Fibroblast of peridontal ligament (primary cell): ENCODE measurements around the gene NRG3.

Source experiments
- DNase-seq: peaks from one replicate; pipeline ENCODE4 v3.0.0-alpha.2; 2010; ENCODE audit errors: extremely low read depth

The NRG3 gene

DNA sequence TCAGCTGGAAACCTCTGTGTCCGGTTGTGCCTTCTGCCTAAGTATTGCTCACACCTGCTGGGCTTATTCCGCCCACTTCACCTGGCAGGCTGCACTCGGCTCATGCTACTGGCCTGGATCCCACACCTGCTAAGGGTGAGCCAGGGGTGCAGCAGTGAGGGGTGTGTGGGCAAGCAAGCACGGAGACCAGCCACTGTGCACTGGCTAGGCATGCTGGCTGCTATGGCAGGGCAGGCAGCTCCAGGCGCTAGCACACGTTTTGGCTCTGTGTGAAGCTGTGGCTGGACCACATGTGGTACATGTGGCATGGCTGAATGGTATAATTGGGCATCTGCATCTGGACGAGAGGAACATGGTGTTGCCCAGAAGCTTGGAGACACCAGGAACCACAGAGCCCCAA lies 940.7 kb downstream of the NRG3 start:
- no peak for DNase-seq

DNA sequence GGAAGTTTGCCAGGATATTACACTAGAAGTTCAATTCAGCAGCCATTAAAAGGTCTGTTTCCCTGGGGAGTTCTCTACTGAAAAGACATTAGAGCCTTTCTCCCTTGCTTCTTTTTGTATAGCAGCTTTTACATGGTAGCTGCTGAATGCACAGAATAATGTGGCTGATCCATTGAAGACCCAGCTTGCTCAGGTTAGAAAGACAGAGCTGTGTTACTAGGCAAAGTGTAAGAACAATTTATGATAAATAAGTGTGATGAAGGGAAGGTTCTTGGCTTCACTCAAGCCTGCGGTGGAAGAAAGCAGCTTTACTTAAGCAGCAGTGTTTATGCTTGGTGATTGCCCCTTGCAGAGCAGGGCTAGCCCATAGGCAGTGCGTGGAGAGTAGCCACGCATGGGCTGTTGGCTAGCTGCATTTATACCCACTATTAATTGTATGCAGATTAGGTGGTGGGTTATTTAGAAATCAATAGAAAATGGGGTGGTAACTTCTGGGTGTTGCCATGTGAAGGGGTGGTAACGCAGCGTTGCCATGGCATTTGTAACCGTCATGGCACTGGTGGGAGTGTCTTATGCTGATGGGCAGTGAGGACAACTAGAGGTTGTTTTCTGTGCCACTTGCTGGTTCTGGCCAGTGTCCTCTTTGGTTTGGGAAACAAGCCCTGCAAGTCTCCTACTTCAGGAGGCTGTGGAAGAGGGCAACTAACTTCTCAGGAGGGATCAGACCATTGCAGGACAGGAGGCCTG lies 942.9 kb downstream of the NRG3 start:
- no peak for DNase-seq

DNA sequence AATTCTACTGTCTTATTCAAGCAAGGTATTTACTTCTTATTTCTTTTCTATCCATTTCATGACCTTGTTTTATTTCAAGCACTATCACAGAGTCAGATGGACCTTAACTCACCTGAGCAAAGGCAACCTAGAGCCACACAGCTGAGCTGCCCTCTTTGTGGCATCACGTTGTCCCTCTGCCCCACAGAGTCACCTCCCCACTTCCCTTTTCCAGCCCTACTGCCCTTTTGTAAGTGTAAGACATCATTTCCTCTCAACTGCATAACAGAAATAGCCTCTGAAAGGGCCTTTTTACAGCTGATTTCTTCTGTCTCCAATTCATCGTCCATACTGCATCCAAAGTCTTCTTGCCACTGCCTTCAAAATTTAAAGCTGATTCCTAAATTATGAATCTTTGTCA lies 946.0 kb downstream of the NRG3 start:
- no peak for DNase-seq

DNA sequence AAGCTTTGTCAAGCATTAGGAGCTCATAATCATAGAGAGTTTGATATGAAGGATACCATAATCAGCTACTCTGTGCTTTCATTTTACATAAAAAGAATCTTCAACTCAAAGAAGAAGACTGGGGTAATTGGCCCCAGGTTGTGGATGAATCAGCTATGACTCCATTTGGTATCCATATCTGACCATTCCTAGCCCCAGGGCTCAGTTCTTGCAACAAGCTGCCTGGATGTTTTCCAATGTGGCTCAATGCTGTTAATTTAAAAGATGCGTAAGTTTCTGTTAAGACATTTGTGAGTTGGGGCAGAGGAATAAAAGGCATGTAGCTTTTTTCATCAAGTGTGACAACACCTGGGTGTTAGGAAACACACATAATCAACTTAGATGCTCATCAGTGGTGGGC lies 951.1 kb downstream of the NRG3 start:
- peak; percentile 83 for DNase-seq

DNA sequence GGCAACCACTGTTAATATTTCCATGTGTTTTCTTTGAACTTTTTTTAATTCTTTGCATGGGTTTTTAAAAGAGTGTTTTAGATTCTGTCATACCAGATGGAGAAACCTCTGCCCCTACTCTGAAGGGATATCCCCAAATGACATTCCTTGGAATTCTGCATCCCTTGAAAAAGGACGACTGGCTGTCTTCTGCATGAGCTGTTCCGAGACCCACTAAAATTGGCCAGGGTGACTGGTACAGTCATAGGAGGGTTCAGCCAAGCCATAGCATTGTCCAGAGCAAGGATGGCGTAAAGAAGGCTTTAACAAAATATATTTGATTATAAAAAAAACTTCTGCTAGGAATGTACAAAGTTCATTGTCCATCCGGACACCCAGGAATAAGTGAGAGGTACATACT lies 952.9 kb downstream of the NRG3 start:
- no peak for DNase-seq

DNA sequence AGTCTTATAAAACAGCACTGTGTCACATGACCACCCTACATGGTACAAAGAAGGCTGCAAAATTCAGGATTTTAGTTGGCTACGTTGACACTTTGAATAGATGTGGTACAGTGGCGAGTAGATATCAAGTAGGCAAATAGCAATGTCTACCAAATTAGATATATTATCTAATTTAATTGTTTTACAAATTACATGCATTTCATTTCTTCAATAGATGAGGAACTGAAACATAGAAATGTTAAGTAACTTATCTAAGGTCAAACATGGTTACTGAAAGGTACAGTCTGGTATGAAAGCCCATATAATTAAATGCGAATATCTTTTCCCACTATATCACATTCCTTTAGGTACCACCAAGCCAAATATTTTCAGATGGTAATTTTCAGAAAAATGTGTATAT lies 972.2 kb downstream of the NRG3 start:
- DNase-seq, result no peak

DNA sequence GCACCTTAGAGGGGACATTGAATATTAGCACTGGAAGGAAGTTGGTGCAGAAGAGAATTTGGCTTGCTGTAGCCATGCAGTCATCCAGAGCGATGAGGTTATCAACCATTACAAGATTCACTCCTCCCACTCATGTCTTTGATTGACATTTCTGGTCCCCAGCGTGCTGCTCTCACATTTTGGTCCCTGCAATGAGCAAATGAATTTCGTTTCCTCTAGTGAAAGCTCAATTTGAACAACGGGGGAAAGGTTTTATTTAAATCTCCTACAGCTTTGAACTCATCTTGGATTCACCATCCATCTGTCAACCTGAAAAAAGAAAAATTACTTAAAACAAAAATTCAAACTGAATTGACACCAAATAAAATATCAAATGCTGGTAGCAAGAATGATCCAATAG lies 975.2 kb downstream of the NRG3 start:
- DNase-seq, result no peak

DNA sequence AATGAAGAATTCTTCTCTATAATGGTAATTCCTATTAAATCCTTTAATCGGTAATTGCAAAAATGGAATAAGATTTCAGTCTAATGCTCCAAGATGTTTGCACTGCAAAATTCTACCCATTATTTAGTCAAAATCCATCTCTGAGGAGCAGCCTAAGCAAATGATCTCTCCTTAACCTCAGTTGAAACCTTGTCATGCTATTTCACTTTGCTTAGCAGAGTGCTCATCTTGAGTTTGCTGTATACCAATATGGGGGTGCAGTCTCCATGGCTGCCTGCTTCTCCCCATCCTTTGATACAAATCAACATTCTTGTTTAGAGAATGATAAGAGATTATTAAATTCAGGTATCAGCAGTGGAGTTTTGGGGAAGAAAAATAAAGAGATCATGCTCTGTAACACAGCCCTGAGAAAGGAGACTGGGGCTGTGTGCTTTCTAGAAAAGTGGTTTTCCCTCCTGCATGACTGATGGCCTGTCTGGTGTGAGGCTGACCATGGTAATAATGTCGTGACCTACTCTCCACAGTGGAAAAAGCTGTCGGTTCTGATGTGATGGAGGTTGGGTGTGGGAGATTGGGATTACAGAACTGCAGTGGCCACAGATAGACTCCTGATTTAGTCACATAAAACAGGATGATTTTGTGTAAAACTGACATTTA lies 982.1 kb downstream of the NRG3 start:
- DNase-seq, result no peak

DNA sequence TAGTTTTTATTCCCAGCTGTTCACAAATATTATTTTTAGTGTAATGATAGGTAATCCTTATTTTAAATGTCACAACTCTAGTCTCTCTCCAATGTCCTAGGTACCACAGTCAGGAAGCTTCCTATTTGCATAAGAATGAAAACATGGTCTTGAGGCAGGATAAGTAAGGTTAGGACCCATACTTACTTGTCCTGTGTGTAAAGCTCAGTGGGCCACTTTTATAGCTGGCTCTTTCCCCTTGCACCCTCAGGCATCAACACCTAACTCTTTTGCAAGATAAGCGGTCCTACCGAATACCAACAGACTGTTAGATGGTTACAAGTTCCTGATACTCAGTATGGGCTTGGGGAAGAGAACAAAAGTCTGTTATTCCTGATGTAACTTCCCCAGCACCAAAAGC lies 986.9 kb downstream of the NRG3 start:
- DNase-seq, result no peak

DNA sequence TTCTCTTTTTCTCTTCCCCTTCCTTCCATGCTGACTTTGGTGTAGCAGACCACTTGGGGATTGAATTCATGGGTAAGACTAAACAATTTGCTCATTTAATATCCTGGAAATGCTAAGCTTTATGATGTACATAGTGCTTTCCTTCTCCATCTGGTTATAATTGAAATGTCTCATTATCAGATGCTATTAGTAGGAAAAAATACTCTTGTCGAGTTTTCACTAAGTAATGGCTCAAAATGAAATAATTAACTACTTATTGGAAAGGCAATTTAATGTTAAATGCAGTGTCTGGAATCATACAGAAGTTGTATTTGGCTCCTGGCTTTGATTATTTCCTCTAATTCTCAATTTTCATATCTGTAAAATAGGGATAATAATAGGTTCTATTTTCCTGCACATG lies 990.4 kb downstream of the NRG3 start:
- no peak for DNase-seq

DNA sequence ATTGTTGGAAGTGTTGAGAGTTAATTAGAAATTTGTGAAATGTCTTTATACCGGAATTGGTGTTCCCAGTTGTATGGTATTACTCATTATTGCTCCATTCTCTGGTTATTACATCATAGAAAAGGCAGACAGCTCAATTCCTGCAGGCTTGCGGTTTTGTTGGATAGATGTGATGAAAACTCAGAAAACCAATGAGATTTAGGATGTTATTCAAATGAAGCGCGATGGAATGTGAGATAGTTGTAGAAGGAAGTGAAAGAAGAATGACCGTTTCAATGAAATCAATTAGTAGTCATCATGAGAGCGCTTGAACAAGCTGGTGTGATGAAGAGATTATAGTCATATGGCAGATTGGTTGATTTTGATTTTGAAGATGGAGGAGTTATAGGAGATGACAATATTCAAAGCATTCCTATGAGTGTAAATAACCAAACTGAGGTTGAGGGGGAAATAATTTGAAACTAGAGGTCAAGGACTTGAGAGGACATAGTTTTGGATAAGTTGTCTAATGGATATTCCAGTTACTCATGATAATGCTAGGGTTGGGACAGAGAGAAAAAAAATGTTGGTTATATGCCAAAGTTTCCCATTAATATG lies 991.5 kb downstream of the NRG3 start:
- DNase-seq, result peak; percentile 33

DNA sequence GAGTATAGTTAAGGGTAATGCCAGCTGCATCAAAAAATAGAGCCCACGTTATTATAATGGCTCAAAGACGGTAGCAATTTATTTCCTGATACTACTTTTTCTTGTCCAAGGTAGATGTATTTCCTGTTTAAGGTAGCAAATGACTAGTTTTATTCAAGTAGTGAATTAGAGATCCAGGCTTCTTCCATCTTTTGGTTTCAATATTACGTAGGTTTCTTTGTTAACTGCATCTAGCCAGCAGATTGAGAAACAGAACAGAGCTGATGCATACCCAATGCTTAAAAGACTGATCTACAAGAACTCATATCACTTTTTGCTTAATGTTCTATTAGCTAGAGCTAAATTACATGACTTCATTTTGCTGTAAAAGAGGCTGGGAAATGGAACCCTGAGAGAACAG lies 992.1 kb downstream of the NRG3 start:
- DNase-seq, result no peak

DNA sequence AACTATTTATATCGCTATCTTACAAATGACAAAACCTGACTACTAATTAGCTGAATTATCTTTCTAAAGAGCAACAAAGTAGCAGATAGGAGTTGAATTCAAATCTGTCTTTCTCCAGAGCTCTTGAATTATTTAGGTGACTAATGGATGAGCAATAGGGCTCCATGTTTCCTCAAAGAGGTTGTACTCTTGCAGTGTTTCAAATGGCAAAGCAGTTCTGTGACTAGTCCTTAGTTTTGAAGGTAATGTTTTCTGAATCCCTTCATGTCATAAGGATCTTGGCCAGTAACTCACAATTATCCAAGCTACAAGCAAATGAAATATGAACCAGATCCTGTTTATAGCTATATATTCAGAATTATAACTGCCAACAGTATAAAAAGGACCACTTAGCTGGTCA lies 999.7 kb downstream of the NRG3 start:
- DNase-seq, result no peak

DNA sequence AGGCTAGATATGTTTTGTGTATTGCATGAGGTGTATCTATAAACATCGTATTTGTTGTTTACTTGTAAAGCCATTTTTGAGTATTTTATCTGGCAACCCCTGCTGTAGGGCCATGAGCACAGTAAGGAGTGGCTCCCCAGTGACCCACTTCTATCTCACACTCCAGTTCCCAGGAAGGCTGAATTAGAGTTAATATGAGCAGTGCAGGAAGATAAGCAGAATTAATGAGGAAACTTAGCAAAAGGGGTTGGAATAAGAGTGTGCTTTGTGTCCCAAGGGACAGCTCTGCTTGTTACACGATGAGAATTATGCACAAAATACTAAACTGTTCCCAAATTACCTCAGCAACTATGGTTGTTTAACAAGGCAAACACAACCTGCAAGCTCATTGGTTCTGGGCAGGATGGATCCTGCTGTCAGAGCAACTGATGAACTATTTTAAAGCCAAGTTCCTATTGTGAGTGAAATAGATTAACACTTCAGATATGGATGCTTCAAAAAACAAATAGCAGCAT lies 1005.8 kb downstream of the NRG3 start:
- DNase-seq, result no peak

DNA sequence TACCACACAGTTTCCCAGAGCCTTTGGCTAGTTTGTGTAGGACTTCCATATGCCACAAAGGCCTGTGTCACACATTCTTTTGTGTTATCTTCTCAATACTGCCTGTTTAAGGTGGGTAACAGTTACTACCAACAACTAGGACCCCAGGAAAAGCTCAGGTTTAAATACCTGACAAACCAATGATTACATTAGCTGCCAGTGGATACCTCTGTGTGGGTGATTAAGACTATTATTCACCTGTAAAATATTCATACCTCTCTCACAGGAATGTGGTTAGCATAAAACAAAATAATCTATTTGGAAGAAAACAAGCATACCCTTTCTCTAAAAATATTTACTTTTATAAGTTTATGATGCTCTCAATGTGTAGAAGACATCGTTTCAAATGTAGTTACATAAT lies 1007.7 kb downstream of the NRG3 start:
- DNase-seq, result no peak

DNA sequence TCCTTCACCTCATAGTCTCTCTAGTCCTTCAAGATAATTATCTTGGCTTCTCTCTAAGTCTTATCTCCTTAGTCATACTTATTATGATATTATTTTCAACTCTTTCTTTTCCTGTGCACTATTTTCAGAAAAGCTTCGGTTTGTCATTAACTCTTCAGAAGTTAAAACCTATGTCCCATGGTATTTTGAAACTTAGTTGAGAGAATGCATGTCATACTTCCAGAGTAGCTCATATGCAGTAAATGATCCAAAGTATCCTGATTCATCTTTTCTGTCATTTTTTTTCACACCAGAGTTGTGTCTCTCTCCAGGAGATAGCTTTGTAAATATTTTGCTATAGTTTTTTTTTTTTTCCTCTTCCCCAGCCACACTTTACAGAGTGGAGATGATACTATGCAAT lies 1008.6 kb downstream of the NRG3 start:
- DNase-seq, result no peak

DNA sequence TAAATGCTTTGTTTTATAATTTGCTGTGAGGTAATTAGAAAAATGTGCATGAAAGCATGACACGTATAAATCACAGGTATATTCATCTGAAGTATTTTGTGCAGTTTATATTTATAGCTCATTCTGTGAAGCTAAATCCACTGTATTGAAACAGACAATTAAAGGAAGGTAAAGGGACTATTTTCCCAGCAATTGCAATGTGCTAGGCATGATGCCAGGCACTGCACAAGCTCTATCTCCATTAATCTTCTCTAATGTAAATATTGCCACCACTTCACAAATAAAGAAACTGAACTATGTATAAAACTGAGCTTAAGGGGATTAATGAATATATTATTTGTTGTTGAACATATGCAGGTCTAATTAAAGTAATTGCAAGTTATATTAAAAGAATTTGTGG lies 1012.5 kb downstream of the NRG3 start:
- no peak for DNase-seq

DNA sequence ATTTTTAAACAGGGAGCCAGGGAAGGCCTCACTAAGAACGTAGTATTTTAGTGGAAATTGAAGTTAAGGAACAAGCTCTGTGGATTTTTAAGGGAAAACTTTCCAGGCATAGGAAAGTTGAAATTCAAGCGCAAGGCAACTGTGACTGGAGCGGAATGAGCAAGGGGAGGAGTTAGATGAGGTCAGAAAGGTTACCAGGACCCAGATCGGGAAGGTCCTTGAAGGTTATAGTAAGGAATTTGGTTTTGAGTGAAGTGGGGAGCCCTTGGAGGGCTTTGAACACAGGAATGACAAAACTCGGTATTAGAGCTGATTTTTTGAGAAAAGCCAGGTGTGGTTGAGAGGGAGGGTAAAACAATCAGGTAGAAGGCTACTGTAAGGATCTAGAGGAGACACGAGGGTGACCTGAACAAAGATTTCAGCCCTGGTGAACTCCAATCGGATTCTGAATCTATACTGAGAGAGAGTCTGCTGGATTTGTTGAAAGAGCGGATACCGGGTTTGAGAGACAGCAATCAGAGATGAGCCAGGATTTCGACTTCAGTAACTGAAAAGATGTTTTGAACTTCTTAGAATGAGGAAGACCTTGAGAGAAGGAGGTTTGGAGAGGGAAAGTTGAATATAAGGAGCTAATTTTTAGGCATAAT lies 1013.9 kb downstream of the NRG3 start:
- no peak for DNase-seq

DNA sequence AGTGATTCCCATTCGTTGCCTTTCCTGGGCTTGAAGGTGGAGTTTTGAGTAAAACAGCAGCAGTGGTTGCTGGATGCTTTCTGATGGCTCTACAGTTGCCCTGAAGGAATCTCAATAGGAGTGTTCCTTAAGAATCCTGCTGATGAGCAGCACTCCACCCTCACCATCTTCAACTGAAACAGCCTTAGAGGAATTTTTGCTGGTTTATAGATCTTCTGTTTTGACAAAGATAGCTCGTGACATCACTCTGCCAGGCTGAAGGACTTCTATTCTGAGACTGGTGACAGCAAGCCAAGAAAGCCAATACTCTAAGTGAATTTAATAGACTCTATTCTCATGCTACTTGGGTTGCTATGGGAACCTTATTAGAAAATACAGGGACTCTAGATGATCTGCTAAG lies 1014.7 kb downstream of the NRG3 start:
- no peak for DNase-seq

DNA sequence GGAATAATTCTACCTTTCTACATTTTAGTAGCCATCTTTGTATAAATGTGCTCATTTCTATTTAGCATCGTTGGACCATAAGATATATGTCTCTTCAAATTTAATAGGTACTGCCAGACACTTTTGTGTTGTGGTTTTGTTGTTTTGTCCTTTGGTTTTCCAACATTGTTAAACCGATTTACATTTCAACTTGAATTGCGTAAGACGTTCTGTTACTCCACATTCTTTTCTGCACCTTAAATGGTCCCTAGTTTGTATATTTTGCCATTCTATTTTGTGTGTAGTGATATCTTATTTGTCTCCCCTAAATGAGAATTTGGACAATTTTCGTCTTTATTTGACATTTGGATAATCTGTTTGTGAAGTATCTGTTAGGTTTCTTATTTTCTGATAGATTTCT lies 1015.6 kb downstream of the NRG3 start:
- DNase-seq, result no peak

DNA sequence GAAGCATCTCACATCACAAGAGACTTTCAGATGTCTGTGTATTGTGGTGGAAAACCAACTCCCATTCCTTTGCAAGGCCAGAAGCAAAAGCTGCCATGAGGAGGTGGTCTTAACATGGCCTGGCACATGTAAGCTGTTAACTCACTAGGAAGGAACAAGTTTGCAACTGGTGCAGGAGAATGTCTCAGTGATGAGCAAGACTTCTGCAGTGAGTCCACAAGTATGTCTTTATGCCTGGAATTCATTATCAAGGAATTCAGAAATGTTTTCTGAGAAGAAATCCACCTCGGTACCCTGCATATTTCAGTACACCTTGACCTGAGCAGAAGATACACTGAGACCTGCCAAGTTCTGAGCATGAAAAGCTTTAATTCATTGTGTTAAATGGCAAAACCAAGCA lies 1033.1 kb downstream of the NRG3 start:
- DNase-seq, result no peak

DNA sequence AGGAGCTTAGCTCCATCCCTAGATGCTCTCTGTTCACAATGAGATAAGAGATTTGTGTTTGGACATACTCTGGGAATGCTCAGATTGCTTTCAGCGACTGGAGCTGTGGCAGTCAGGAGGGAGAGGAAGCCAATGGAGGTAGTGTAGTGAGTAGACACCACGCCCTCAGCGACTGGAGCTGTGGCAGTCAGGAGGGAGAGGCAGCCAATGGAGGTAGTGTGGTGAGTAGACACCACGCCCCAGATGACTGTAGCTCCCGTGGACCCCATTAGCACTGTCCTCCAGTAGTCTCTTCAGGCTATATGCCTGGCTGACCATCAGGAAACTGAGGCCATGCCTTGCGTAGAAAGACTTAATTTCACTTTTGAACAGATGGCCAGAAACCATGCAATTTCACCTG lies 1033.8 kb downstream of the NRG3 start:
- no peak for DNase-seq

DNA sequence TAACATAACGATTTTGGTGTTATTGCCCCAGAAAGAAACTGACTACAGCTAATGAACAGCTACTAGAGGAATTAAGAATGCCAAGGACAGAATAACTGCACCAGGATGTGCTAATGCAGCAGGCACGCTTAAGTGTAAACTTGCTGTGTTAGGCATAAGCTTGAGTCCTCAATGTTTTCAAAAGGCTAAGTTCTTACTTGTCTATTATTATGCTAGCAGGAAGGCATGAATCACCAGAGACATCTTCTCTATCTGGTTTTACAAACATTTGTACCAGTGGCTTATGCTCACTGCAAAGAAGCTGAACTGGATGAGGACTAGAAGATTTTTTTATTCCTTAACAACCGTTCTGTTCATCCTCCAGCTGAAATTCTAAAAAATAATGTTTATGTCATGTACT lies 1035.3 kb downstream of the NRG3 start:
- DNase-seq, result no peak
